Neutrophil (primary cell): Measurements from ENCODE around the gene TRDN.
"Not testable (repeated sequence)": the region's sequence is repeated elsewhere in the genome, so short reads cannot be mapped to it uniquely, and the experiment has no call there.

Experiments used
- H3K27ac ChIP-seq: fragments of 200-600 bp; sonication (generic); 2 replicates; pipeline ENCODE4 v1.5.1; 2016; ENCODE audit warnings: mild to moderate bottlenecking, moderate library complexity
- H3K27me3 ChIP-seq: fragments of 200-600 bp; sonication (generic); 2 replicates; pipeline ENCODE4 v1.6.0; 2016; ENCODE audit warnings: mild to moderate bottlenecking
- H3K36me3 ChIP-seq: fragments of 200-600 bp; sonication (generic); 2 replicates; pipeline ENCODE4 v1.5.1; 2017
- H3K4me1 ChIP-seq, 2 experiments: fragments of 200-600 bp in 1 of 2; sonication (generic) in 1 of 2; 1 replicate in 1 of 2; 2 replicates in 1 of 2; pipeline versions ENCODE4 v1.5.1 to v1.6.1; 2013 to 2016; ENCODE audit warnings: low read depth in 1 of 2, low read length in 1 of 2, mild to moderate bottlenecking in 1 of 2, moderate library complexity in 1 of 2; ENCODE audit not compliant: control insufficient read depth in 1 of 2, insufficient read depth in 1 of 2
- H3K4me3 ChIP-seq, 2 experiments: fragments of 200-600 bp in 1 of 2; sonication (generic) in 1 of 2; 1 replicate in 1 of 2; 2 replicates in 1 of 2; pipeline ENCODE4 v1.5.1; 2013 to 2016; ENCODE audit warnings: low read depth in 1 of 2, low read length in 1 of 2, mild to moderate bottlenecking in 1 of 2, moderate library complexity in 1 of 2
- H3K9me3 ChIP-seq: fragments of 200-600 bp; sonication (generic); 2 replicates; pipeline ENCODE4 v1.5.1; 2016
- CTCF ChIP-seq: fragments of 200-600 bp; sonication (generic); IDR thresholded peaks from 2 replicates; pipeline ENCODE4 v1.5.1; 2016; ENCODE audit warnings: antibody characterized with exemption

The TRDN gene

GRCh38 chr6:123467392-123467791 is 169.4 kb downstream of the TRDN start:
- H3K27ac ChIP-seq: no peak overlapping the region
- H3K9me3 ChIP-seq: no peaks in the 10 kb centered on the region
- no peaks in the 10 kb centered on the region for H3K36me3 ChIP-seq
- H3K4me3 ChIP-seq: no peak overlapping the region
- TF ChIP-seq CTCF: no peak
- no peaks in the 10 kb centered on the region for H3K27me3 ChIP-seq
- no peaks in the 10 kb centered on the region for H3K4me1 ChIP-seq

- TF ChIP-seq CTCF: no peak
Measured at GRCh38 chr6:123462152-123462551, 174.6 kb downstream of the TRDN start.

GRCh38 chr6:123458218-123458617 is 178.5 kb downstream of the TRDN start:
- H3K9me3 ChIP-seq: no peaks in the 10 kb centered on the region
- no peak overlapping the region for H3K4me3 ChIP-seq
- H3K27ac ChIP-seq: no peak overlapping the region
- H3K4me1 ChIP-seq: no peaks in the 10 kb centered on the region
- no peaks in the 10 kb centered on the region for H3K36me3 ChIP-seq
- no peaks in the 10 kb centered on the region for H3K27me3 ChIP-seq
- no peak for TF ChIP-seq CTCF

More at GRCh38 chr6:123462152-123462551, 174.6 kb downstream of the TRDN start:
- H3K9me3 ChIP-seq: no peaks in the 10 kb centered on the region
- H3K27ac ChIP-seq: no peak overlapping the region
- no peaks in the 10 kb centered on the region for H3K27me3 ChIP-seq
- H3K4me1 ChIP-seq: no peaks in the 10 kb centered on the region
- H3K4me3 ChIP-seq: no peak overlapping the region
- no peaks in the 10 kb centered on the region for H3K36me3 ChIP-seq

GRCh38 chr6:123456836-123457235 is 179.9 kb downstream of the TRDN start:
- H3K4me3 ChIP-seq: no peak overlapping the region
- H3K27me3 ChIP-seq: no peaks in the 10 kb centered on the region
- TF ChIP-seq CTCF: no peak

GRCh38 chr6:123454448-123454847 is 182.3 kb downstream of the TRDN start:
- H3K27ac ChIP-seq: no peak overlapping the region
- H3K9me3 ChIP-seq: no peaks in the 10 kb centered on the region
- TF ChIP-seq CTCF: no peak

More at GRCh38 chr6:123456836-123457235, 179.9 kb downstream of the TRDN start:
- Histone ChIP-seq H3K4me1 (no peaks in the 10 kb centered on the region), H3K9me3 (no peaks in the 10 kb centered on the region), H3K36me3 (no peaks in the 10 kb centered on the region), H3K27ac (no peak overlapping the region)

GRCh38 chr6:123453071-123453470 is 183.7 kb downstream of the TRDN start:
- not testable (repeated sequence) for H3K27me3 ChIP-seq, H3K36me3 ChIP-seq, H3K9me3 ChIP-seq, H3K4me1 ChIP-seq, H3K27ac ChIP-seq, H3K4me3 ChIP-seq

More at GRCh38 chr6:123454448-123454847, 182.3 kb downstream of the TRDN start:
- H3K27me3 ChIP-seq: no peaks in the 10 kb centered on the region
- H3K4me1 ChIP-seq: no peaks in the 10 kb centered on the region
- H3K4me3 ChIP-seq: no peak overlapping the region
- no peaks in the 10 kb centered on the region for H3K36me3 ChIP-seq
